Endothelial cell (in vitro differentiated cells): ENCODE measurements around the gene THY1. TPM values are rescaled to one million over a fixed set of nuclear protein-coding genes. Genes with fewer than 3 reads are reported as not detected.
A peak's percentile ranks its signal among the peaks of the same experiment; 100 is the strongest.

Source experiments
- DNase-seq: peaks from one replicate; pipeline ENCODE4 v3.0.0; 2021; ENCODE audit warnings: low spot score
- H3K27ac Mint-ChIP-seq: one replicate; pipeline ENCODE4 v1.8.0; 2021; ENCODE audit warnings: mixed read lengths, inconsistent platforms; ENCODE audit not compliant: unreplicated experiment
- H3K27me3 Mint-ChIP-seq: one replicate; pipeline ENCODE4 v1.8.0; 2021; ENCODE audit warnings: mild to moderate bottlenecking, moderate library complexity, mixed read lengths, inconsistent platforms; ENCODE audit not compliant: unreplicated experiment
- H3K36me3 Mint-ChIP-seq: one replicate; pipeline ENCODE4 v1.8.0; 2021; ENCODE audit warnings: mild to moderate bottlenecking, low read depth, mixed read lengths, inconsistent platforms; ENCODE audit not compliant: unreplicated experiment
- H3K4me1 Mint-ChIP-seq: one replicate; pipeline ENCODE4 v1.8.0; 2021; ENCODE audit warnings: mild to moderate bottlenecking, mixed read lengths, inconsistent platforms; ENCODE audit not compliant: unreplicated experiment
- H3K4me3 Mint-ChIP-seq: one replicate; pipeline ENCODE4 v1.8.0; 2021; ENCODE audit warnings: mild to moderate bottlenecking, mixed read lengths, inconsistent platforms; ENCODE audit not compliant: unreplicated experiment
- H3K9me3 Mint-ChIP-seq: one replicate; pipeline ENCODE4 v1.8.0; 2021; ENCODE audit warnings: mixed read lengths, inconsistent platforms; ENCODE audit not compliant: unreplicated experiment
- CTCF ChIP-seq: fragments of 200-600 bp; sonication (generic); IDR thresholded peaks from one replicate; pipeline ENCODE4 v1.5.0; 2021; ENCODE audit warnings: antibody characterized with exemption; ENCODE audit not compliant: unreplicated experiment
- total RNA-seq: library from RNA; stranded (reverse); fragmentation: NEBNext Ultra II Directional; extraction: Animal tissue kit (Norgen Biotek cat#: 25700); gene quantifications from one replicate; pipeline ENCODE4 v1.2.1, GENCODE V29; 2021; ENCODE audit not compliant: unreplicated experiment

Gene THY1
- total RNA-seq, 1 donor from 2014 or later: 526 TPM

GRCh38 chr11:119397740-119398139 lies 25.2 kb downstream of the THY1 start:
- H3K9me3 Mint-ChIP-seq: no peaks in the 10 kb centered on the region
- no peaks in the 10 kb centered on the region for H3K4me1 Mint-ChIP-seq
- H3K4me3 Mint-ChIP-seq: no peak overlapping the region
- peaks cover 1% of the 10 kb centered on the region for H3K27me3 Mint-ChIP-seq
- no peaks in the 10 kb centered on the region for H3K36me3 Mint-ChIP-seq
- TF ChIP-seq CTCF: no peak
- no peak for DNase-seq
- H3K27ac Mint-ChIP-seq: no peak overlapping the region

- H3K36me3 Mint-ChIP-seq: no peaks in the 10 kb centered on the region
- no peaks in the 10 kb centered on the region for H3K4me1 Mint-ChIP-seq
- H3K4me3 Mint-ChIP-seq: no peak overlapping the region
- no peak for TF ChIP-seq CTCF
- H3K9me3 Mint-ChIP-seq: no peaks in the 10 kb centered on the region
- no peak overlapping the region for H3K27ac Mint-ChIP-seq
- no peaks in the 10 kb centered on the region for H3K27me3 Mint-ChIP-seq
- DNase-seq: no peak
These were observed 26.1 kb downstream of the THY1 start for GRCh38 chr11:119396835-119397234.

DNA sequence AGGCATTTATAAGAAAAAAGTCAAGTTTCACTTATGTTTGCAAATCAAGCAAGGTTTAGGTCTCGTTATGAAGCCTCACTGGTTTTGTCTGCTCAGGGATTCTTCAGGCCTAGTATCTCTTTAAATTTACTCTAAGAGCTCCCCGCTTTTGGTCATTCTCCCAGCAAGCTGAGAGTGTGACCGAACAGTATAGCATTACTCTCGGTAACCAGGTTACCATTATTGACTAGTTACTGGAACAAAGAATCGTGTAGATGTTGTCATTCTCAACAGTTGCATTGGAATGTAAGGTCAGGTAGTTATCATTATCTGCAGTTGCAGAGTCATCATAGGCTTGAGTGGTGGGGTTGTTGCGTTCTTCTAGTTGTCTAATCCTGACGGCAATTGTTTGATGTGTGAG lies 31.7 kb downstream of the THY1 start:
- Mint-ChIP-seq H3K4me3 (no peak overlapping the region), H3K36me3 (no peaks in the 10 kb centered on the region), H3K9me3 (no peaks in the 10 kb centered on the region), H3K27ac (no peak overlapping the region), H3K4me1 (no peaks in the 10 kb centered on the region), H3K27me3 (no peaks in the 10 kb centered on the region)
- no peak for TF ChIP-seq CTCF
- DNase-seq: no peak

DNA sequence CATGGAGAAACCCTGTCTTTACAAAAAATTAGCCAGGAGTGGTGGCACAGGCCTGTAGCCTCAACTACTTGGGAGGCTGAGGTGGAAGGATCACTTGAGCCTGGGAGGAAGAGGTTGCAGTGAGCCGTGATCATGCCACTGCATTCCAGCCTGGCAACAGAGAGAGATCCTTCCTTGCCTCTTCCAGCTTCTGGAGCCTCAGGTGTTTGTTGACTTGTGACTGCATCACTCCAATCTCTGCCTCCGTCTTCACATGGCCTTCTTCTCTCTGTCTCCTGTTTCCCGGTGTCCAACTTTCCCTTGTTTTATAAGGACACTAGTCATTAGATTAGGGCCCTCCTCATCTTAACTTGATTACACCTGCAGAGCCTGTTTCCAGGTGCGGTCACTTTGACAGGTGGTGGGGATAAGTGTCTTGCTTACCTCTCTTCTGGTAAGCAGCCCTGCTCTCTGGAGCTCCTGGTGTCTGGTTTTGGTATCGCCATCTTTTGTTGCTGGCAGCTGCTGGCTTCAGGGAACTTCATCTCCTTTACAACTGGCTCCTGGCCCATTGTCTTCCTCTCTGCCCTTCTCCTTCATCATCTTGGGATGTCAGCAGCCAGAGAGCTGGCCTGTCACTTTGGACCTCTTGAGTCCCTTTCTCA lies 33.2 kb downstream of the THY1 start:
- Mint-ChIP-seq H3K4me3 (no peak overlapping the region), H3K36me3 (no peaks in the 10 kb centered on the region), H3K27me3 (no peaks in the 10 kb centered on the region), H3K4me1 (no peaks in the 10 kb centered on the region), H3K27ac (no peak overlapping the region), H3K9me3 (no peaks in the 10 kb centered on the region)
- peak; percentile 57 for TF ChIP-seq CTCF
- peak; percentile 59 for DNase-seq

DNA sequence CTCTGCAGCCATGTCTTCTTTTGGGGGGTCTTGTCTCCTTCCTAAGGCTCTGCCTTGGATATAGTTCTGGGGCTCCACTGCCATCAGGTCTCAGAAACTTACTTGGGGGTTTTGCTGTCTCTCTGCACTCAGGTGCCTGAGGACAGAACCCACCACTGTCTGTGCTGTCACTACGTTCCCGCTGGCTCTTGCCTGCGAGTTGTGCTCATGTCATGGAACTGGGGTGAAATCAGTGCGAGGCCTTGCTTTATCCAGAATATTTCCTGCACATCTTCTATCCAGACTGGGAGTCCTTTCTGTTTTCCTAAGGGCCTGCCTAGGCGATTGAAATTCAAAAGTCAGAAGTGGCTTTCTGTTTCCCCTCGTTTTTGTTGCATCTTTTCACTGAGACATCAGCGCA lies 34.9 kb downstream of the THY1 start:
- DNase-seq: no peak
- no peak for TF ChIP-seq CTCF
- Mint-ChIP-seq H3K9me3 (no peaks in the 10 kb centered on the region), H3K27ac (no peak overlapping the region), H3K36me3 (no peaks in the 10 kb centered on the region), H3K27me3 (no peaks in the 10 kb centered on the region), H3K4me3 (no peak overlapping the region), H3K4me1 (no peaks in the 10 kb centered on the region)
